GM21786 (cell line): ENCODE measurements around the gene AQP1.

Source experiments
- ATAC-seq: cut with Tn5 transposase; IDR thresholded peaks from one replicate; pipeline ENCODE4 v1.9.1; 2021; ENCODE audit not compliant: unreplicated experiment

AQP1 gene

DNA sequence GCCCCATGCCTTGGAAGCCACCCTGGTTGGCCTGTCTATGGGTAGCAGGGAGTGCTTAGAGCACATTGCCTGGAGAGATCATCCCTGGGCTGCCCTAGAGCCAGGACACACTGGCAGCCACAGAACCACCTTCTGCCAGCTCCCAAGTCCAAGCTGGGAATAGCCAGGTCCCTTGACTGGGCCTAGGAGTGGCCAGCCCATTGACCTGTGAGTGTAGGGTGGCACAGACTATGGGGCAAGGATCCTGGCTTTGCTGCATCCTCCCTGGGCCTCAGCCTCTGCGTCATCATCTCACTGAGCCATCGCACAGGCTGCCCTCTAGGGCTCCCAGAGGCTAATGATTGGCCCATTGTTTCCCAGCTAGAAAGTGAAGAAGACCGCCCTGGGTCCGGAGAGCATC lies 7.0 kb downstream of the AQP1 start:
- ATAC-seq: no peak

DNA sequence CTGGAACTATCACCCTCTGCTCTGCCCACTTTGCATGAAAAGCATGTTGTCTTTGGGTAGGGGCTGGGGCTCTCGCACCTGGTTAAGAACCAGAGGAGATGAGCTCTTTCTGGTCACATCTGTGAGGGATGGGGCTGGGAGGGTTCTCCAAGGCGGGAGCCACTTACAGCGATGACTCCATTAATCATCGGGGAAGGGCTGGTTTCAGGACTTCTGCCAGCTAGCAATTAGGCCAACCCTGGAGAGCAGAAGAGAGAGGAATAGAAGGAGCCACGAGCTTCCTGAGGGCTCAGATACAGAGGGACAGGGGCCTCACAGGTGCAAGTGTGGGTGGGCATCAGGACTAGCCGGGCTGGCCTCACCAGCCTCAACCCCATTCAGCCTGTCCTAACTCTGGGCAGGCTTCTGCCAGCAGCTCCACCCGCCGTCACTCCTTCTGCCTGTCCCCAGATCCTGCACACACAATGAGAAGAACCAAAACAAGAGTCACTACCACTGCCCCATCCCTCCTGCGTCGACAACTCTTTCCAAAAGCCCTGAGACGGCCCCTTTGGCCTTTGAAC lies 8.4 kb downstream of the AQP1 start:
- ATAC-seq: no peak

DNA sequence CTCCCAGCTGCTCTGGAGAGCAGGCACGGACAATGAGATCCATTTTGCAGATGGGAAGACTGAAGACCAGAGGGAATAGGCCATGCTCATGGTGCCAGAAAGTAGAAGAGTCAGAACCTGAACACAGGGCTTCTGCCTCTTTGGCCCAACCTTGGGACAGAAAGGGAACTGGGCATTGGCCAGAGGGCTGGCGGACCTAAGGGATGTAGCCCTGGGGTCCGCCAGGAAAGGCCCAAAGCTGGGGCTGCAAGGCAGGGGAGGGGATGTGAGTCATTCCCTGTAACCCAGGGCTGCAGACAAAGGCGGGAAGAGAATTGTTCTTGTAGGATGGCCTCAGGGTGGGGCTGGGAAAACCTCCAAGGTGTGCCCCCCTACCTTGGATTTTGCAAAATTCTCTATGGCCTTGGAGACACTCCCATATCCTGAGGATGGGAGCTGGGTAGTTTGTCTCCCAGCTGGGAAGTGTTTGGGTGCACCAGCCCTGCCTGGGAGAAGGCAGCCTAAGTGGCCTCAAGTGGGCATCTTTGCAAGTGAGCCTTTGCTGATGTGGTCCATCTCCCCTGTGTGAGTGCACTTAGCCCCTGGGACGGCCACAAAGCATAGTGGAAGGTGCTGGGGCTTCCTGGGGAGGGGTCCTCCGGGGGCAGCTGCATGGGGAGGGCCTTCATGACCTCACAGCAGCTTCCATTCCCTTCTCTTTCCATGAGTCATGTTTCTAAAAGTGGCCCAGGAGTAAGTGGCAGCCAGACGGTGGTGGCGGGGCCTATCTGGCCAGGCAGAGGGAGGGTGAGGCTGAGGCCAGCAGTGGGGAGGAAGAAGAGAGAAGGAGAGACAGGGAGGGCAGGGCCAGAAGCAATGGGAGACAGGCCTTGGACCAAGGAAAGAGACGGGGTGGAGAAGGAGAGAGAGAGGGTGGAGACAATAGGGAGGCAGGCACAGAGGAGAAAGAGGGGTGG lies 9.2 kb downstream of the AQP1 start:
- ATAC-seq: no peak

DNA sequence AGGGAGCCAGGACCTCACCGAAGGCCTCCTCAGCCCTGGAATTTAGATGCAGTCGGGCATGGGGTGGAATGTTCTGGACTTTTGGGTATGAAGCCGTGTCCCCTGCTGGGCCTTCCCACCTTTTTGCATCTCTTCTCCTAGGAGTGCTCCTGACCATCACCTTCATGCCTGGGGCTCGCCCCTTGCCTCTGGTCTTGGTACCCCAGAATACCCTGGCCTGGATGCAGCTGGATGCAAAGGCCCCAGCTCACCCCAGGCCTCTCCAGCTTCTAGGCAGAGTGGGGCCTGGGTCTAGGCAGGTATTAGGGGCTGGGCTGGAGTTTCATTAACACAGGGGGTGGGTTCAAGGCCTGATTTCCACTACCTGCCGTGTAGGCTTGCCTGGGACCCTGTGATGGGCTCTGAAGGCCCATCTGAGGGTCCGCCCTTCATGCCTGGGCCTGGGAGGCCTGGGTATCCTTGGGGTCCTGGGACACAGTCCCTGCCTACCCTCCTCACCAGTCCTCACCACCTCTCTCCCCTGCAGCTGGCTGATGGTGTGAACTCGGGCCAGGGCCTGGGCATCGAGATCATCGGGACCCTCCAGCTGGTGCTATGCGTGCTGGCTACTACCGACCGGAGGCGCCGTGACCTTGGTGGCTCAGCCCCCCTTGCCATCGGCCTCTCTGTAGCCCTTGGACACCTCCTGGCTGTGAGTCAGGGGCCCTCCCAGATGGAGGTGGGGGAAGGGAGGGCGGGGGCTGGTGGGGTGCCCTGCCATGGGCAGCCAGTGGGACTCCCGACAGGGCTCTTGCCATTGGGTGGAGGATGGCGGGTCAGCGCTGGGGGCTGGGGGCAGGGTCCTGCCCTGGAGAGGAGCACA lies 10.1 kb downstream of the AQP1 start:
- ATAC-seq: no peak

DNA sequence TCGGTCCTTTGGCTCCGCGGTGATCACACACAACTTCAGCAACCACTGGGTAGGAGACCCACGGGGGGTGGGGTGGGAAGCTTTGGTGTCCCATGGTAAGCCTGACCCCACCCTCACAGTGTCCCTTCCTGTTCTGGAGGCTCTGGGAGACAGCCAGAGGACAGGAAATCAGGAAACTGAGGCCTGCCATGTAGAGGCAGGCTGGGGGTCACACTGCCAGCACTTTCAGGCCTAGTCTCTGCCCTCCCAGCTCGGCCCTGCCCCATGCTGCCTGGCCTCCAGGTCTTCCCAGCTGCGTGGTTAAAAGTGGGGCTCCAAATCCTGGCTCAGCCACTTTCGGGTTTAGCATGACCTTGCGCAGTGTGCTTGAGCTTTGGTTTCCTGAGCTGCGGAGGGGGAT lies 10.9 kb downstream of the AQP1 start:
- ATAC-seq: no peak

DNA sequence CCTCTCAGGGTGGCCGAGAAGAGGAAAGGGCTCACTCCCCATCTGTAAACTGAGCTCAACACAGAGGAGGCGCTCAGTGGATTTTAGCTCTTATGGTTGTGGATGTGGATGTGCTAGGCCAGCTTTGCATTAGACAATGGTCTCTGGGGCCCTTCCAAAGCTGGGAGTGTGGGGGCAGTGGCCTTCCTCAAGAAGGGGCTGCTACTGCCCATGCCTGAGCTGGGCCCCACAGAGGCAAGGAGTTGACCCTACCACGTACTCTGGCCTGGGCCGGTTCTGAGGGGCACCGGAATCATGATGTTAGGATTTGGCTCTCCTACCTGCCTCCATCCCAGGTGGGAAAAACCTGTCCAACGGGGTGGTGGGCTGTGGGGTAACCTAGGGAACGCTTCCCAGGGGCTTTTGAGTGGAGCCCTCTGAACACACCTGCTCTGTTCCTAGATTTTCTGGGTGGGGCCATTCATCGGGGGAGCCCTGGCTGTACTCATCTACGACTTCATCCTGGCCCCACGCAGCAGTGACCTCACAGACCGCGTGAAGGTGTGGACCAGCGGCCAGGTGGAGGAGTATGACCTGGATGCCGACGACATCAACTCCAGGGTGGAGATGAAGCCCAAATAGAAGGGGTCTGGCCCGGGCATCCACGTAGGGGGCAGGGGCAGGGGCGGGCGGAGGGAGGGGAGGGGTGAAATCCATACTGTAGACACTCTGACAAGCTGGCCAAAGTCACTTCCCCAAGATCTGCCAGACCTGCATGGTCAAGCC lies 11.5 kb downstream of the AQP1 start:
- ATAC-seq: no peak

DNA sequence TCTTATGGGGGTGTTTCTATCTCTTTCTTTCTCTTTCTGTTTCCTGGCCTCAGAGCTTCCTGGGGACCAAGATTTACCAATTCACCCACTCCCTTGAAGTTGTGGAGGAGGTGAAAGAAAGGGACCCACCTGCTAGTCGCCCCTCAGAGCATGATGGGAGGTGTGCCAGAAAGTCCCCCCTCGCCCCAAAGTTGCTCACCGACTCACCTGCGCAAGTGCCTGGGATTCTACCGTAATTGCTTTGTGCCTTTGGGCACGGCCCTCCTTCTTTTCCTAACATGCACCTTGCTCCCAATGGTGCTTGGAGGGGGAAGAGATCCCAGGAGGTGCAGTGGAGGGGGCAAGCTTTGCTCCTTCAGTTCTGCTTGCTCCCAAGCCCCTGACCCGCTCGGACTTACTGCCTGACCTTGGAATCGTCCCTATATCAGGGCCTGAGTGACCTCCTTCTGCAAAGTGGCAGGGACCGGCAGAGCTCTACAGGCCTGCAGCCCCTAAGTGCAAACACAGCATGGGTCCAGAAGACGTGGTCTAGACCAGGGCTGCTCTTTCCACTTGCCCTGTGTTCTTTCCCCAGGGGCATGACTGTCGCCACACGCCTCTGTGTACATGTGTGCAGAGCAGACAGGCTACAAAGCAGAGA lies 12.2 kb downstream of the AQP1 start:
- no peak for ATAC-seq

DNA sequence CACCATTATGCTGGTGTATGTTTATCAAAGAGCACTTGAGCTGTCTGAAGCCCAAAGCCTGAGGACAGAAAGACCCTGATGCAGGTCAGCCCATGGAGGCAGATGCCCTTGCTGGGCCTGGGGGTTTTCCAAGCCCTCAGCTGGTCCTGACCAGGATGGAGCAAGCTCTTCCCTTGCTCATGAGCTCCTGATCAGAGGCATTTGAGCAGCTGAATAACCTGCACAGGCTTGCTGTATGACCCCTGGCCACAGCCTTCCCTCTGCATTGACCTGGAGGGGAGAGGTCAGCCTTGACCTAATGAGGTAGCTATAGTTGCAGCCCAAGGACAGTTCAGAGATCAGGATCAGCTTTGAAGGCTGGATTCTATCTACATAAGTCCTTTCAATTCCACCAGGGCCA lies 13.0 kb downstream of the AQP1 start:
- no peak for ATAC-seq

DNA sequence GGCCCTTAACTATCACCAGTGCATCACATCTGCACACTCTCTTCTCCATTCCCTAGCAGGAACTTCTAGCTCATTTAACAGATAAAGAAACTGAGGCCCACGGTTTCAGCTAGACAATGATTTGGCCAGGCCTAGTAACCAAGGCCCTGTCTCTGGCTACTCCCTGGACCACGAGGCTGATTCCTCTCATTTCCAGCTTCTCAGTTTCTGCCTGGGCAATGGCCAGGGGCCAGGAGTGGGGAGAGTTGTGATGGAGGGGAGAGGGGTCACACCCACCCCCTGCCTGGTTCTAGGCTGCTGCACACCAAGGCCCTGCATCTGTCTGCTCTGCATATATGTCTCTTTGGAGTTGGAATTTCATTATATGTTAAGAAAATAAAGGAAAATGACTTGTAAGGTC lies 13.5 kb downstream of the AQP1 start:
- no peak for ATAC-seq

DNA sequence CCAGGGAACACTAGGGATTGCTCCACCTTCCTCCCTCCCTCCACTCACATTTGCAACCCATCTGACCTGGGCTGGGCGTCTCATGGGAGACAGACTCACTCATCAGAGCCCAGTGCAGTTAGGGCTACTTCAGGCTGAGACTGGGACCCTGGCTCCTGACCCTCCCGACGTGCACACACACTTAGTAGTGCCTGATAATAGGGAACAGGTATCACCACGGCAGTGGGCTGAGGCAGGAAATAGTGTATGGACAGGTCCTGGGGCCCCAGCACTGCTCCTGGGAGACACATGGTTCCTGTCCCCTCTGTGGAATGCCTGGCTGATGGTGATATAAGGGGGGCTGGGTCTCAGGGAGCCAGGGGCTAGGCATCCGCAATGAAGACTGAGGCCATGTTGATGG lies 14.3 kb downstream of the AQP1 start:
- ATAC-seq: no peak

DNA sequence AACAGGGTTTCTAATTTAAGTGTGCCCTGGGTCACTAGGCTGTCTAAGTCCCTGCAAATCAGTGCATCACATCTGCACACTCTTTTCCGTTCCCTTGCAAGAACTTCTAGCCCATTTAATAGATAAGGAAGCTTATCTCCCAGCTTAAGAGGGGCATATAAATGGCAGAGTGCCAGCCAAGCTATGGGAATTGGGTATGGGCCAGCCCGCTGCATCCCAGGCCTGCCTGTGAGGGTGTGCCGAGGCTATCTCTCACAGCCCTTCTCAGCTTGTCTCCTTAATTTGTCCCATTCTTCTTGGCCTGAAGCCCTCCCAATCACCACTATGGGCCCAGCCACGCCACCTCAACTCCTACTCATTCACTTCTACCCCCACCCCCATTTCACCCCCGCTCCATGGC lies 14.7 kb downstream of the AQP1 start:
- ATAC-seq: no peak

DNA sequence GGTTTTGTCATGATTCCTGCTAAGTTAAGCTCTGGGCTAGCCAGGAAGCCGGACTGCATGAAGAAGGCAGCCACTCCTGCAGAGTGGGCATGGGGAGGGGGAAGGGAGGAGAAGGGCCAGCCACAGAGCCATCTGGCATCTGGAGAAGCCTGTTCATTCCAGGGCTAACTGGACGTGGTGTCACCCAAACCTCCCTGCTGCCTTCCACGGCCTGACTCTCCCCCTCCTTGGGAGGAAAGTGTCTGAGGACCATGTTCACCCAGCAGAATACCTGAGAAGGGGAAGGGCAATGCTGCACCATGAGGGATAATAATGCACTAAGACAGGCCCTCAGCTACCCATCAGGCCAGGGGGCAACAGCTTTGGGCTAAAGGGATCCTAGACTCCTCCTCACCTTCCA lies 15.4 kb downstream of the AQP1 start:
- ATAC-seq: no peak

DNA sequence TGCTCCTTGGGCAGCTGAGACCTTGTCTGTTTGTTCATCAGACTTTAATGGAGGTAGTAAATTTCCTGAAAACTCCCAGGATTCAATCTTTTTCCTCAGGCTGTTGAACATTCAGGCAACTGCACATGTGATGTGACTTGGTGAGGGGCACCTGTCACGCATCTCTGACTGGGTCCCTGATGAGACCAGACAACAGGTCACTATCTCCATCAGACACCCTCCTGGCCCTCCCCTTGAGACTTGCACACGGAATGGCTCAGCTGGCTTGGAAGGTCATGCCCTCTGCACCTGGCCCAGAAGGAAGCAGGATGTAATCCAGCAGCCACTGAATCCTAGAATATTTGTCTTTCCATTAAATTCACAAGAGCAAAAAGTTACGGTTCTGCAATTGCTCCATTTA lies 15.9 kb downstream of the AQP1 start:
- no peak for ATAC-seq

DNA sequence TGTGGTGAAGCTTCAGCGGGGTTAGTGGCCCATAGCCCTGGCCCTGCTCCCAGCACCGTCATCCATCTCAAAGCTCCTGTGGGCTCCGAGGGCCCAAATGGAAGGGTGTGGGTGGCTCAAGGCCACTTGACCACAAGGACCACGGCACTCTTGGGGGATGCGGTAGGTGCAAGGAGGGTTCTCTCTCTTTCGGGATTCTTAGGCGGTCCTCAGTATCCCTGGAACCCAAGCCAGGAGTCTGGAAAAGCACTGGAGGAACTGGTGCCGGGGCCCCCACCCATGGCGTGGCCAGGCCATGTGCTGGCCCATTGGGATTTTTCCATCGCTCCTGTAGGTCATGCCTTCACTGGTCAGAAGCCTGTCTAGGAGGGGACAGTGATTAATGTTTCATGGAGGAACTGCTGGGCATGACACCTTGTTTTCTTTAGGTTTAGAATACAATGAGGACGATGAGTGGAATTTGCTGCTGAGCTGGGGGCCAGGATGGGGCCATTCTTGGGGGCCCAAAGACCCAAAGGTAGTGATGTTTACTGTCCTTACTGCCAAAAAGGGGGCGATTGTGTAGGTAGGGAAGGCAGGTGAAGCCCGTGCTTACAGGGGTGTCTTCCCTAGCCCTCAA lies 16.7 kb downstream of the AQP1 start:
- no peak for ATAC-seq

DNA sequence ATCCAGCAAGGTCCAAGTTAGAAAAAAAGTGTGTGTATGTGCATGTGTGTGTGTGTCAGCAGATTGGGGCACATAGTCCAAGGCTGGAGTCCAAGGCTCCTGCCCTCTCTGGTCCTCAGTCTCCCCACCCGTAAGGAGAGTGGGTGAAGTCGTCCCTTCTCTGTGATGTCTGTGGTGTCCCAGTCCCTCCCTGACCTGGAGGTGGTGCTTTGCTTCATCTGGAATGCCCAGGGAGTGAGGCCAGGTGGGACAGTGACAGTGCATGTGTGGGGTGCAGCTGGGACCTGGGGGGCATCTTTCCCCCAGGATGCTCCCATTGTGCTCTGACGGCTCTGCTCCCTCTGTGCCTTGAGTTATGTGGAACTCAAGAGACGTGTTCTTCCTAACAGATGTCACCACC lies 18.0 kb downstream of the AQP1 start:
- no peak for ATAC-seq

DNA sequence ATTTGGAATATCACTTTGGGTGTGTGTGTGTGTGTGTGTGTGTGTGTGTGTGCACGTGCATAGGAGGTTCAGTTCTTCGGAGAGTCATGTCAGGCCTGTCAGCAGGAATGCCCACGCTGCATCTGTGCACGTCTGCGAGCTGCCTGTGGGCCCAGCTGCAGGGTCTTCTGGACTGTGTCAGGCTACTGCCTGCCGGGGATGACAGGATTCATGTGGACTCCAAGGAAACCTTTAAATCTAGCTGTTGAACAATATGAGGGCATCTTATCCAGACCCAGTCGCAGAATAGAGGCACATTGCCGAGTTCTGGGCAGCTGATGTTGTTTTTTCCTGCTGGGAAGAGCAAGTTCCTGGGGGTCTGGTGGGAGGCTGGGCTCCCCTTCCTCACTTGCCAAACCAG lies 19.0 kb downstream of the AQP1 start:
- no peak for ATAC-seq

DNA sequence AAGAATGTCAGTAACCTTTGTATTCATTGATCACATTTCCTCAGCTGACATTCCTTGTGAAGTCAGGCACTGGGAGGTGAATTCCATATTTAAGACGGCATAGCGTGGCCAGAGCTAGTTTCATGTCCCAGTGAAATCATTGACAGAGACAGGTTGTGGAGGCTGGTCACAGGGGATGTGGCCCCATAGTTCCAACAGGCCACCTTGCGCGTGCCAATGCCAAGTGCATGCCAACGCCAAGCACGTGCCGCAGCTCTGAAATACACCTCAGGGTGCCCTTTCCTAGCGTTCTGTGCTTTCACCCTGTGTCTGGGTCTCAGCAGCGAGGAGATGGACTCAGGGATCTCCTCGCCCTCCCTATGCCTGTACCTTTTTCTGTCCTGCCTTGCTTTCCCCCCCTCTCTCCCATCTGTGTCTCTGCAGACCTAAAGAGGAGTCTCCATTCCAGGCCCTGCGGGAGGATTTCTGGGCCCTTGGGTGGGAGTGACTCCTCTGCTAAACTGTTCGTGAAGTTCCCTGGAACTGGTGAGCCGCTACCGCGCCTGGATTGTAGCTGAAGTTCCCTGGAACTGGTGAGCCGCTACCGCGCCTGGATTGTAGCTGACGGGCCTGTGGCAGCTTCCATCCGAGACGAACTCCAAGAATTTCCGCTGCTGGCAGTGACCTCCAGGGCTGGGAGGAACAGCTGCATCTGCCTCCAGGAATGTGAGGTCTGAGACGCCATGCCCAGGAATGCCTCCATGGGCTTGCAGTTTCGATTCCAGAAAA lies 19.7 kb downstream of the AQP1 start:
- ATAC-seq: no peak

DNA sequence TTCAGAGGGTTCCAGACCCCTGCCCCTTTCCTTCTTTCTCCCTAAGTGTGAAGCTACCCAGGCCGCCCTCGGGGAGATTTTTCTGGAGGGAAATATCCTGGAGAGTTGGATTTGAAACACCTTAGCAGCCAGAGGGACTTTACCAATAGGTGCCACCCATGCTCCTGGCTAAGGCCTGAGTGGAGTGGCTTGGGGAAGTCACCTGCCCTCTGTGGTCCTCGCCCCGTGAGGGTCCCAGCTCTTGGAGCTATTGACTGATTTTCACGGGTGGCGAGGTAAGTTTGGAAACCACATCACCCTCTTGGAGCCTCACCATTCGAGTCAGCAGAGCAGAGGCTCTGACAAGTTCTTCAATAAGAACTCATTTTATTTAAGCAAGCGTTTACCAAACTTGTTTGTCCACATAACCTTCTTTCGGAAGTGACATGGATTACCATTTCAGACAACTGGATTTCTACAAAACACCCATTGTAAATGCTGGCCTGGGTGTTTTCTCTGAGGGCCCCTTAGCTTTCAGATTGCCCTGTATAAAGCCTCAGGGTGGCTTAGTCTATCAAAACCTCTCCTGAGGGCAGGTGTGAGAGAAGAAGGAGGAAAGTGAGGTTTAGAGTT lies 20.4 kb downstream of the AQP1 start:
- no peak for ATAC-seq

DNA sequence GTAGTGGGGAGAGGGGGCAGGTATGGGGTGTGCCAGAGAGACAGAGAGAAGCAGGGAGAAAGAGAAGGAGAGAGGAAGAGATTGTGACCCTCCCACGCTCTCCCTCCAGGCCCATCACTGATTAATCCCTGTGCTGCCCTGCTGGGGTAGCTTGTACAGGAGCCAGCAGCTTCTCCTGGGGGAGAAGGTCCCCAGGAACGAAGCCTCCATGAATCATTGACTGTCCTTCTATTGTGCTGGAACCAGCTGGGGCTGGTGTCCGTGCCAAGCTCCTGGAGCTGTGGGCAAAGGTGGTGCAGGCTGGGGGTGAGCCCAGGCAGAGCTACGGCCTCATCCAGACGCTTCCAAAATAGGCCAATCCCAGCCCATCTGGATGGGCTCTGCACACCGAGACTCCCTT lies 20.9 kb downstream of the AQP1 start:
- ATAC-seq: no peak
